Activated naive CD8-positive, alpha-beta T cell treated with anti-CD3 and anti-CD28 coated beads, Interleukin-2, amount 50 U/mL, for 16 hours (primary cell): ENCODE results near the gene PNLIPRP1.

Experiments
- DNase-seq: peaks from one replicate; pipeline ENCODE4 v3.0.0-alpha.2; 2020; ENCODE audit warnings: low read depth, low spot score

PNLIPRP1 gene

GRCh38 chr10:116590590-116591444 is at the start of gene PNLIPRP1:
Gene PNLIPRP1 (plus strand): TSS chr10:116590959. CDS start chr10:116591130, 171 bp downstream.
- no peak for DNase-seq

- DNase-seq = no peak
Observed at GRCh38 chr10:116542007-116542677, 48.6 kb upstream of the PNLIPRP1 start.

- DNase-seq = no peak
Observed at GRCh38 chr10:116545122-116545521, 45.6 kb upstream of the PNLIPRP1 start.

- DNase-seq = no peak
Observed at GRCh38 chr10:116545756-116546155, 45.0 kb upstream of the PNLIPRP1 start, which contains the start of gene PNLIP. Gene PNLIP (plus strand): TSS chr10:116545931. CDS start chr10:116546093, 162 bp downstream.

- no peak for DNase-seq
Observed at GRCh38 chr10:116548301-116548700, 42.5 kb upstream of the PNLIPRP1 start.

- no peak for DNase-seq
Observed at GRCh38 chr10:116553378-116553980, 37.3 kb upstream of the PNLIPRP1 start.

GRCh38 chr10:116554628-116555027 is 36.1 kb upstream of the PNLIPRP1 start:
- no peak for DNase-seq

GRCh38 chr10:116555880-116556279 is 34.9 kb upstream of the PNLIPRP1 start:
- no peak for DNase-seq

- DNase-seq = no peak
Observed at GRCh38 chr10:116557305-116557880, 33.4 kb upstream of the PNLIPRP1 start.

- DNase-seq = no peak
Observed at GRCh38 chr10:116565534-116565933, 25.2 kb upstream of the PNLIPRP1 start.

GRCh38 chr10:116566932-116567331 is 23.8 kb upstream of the PNLIPRP1 start:
- no peak for DNase-seq

- DNase-seq = no peak
Observed at GRCh38 chr10:116567335-116567734, 23.4 kb upstream of the PNLIPRP1 start.

GRCh38 chr10:116574797-116575196 is 16.0 kb upstream of the PNLIPRP1 start:
- no peak for DNase-seq

GRCh38 chr10:116587878-116588591 is 2.7 kb upstream of the PNLIPRP1 start:
- no peak for DNase-seq

GRCh38 chr10:116588995-116589394 is 1.8 kb upstream of the PNLIPRP1 start:
- DNase-seq = no peak

- DNase-seq = no peak
Observed at GRCh38 chr10:116589926-116590325, 833 bp upstream of the PNLIPRP1 start.

GRCh38 chr10:116593139-116593740 is 2.5 kb downstream of the PNLIPRP1 start:
- no peak for DNase-seq

GRCh38 chr10:116594525-116595035 is 3.8 kb downstream of the PNLIPRP1 start:
- DNase-seq = no peak

- DNase-seq = no peak
Observed at GRCh38 chr10:116596062-116596461, 5.3 kb downstream of the PNLIPRP1 start.

- no peak for DNase-seq
Observed at GRCh38 chr10:116597543-116597942, 6.8 kb downstream of the PNLIPRP1 start.

GRCh38 chr10:116598329-116598728 is 7.6 kb downstream of the PNLIPRP1 start:
- DNase-seq = no peak
